SK-N-SH (cell line): ENCODE measurements around the gene BTBD16. TPM values are rescaled to one million over a fixed set of nuclear protein-coding genes. Genes with fewer than 3 reads are reported as not detected.

ENCODE experiments used
- CTCF ChIA-PET: fragments of 300-600, 350-600 bp; formaldehyde crosslinking; extraction: SDS; loops from one replicate; lab custom pipeline; 2021; lab: Yijun Ruan, JAX
- POLR2A ChIA-PET: fragments of 350-600 bp; sonication (Branson Sonifier 250); formaldehyde crosslinking; extraction: SDS; loops from one replicate; lab custom pipeline; 2020; ENCODE audit warnings: antibody characterized with exemption, inconsistent platforms; lab: Yijun Ruan, JAX
- DNase-seq: peaks from one replicate; pipeline ENCODE4 v3.0.0; 2012
- H2AFZ ChIP-seq: fragments of 200-600 bp; sonication (generic); 2 replicates; pipeline ENCODE4 v1.8.1; 2016; ENCODE audit warnings: antibody characterized with exemption, mild to moderate bottlenecking, low read depth
- H3F3A ChIP-seq: fragments of 200-600 bp; sonication (generic); replicated peaks from 2 replicates; pipeline ENCODE3; 2016; ENCODE audit warnings: antibody characterized with exemption, mild to moderate bottlenecking; ENCODE audit not compliant: insufficient read depth
- H3K27ac ChIP-seq, 2 experiments: fragments of 200-500 bp in 1 of 2; fragments of 200-600 bp in 1 of 2; sonication (Bioruptor generic) in 1 of 2; sonication (generic), shearing (Covaris generic) in 1 of 2; 2 replicates each; pipeline versions ENCODE4 v1.5.1 to v1.6.1; 2014 to 2016; ENCODE audit warnings: low read depth in 2 of 2, inconsistent platforms in 1 of 2, low read length in 1 of 2, mild to moderate bottlenecking in 1 of 2, mixed read lengths in 1 of 2
- H3K27me3 ChIP-seq: fragments of 200-600 bp; sonication (generic), shearing (Covaris generic); 2 replicates; pipeline ENCODE4 v1.6.1; 2016; ENCODE audit warnings: mixed run types; ENCODE audit not compliant: insufficient read depth
- H3K36me3 ChIP-seq, 2 experiments: fragments of 200-500 bp in 1 of 2; fragments of 200-600 bp in 1 of 2; sonication (Bioruptor generic) in 1 of 2; sonication (generic) in 1 of 2; replicated peaks in 1 of 2; 2 replicates each; pipeline versions ENCODE3 to v1.5.1; 2014 to 2016; ENCODE audit warnings: low read length in 1 of 2, mild to moderate bottlenecking in 1 of 2; ENCODE audit not compliant: insufficient read depth in 2 of 2, control insufficient read depth in 1 of 2
- H3K4me1 ChIP-seq, 2 experiments: fragments of 200-500 bp in 1 of 2; fragments of 200-600 bp in 1 of 2; sonication (Bioruptor generic) in 1 of 2; sonication (generic), shearing (Covaris generic) in 1 of 2; 2 replicates each; pipeline versions ENCODE4 v1.5.1 to v1.6.1; 2014 to 2016; ENCODE audit warnings: low read depth in 1 of 2, low read length in 1 of 2, mixed run types in 1 of 2; ENCODE audit not compliant: insufficient read depth in 2 of 2, control insufficient read depth in 1 of 2
- H3K4me2 ChIP-seq: fragments of 200-600 bp; sonication (generic), shearing (Covaris generic); 2 replicates; pipeline ENCODE4 v1.6.1; 2017; ENCODE audit warnings: mixed run types
- H3K4me3 ChIP-seq, 2 experiments: fragments of 200-500 bp in 1 of 2; fragments of 200-600 bp in 1 of 2; sonication (Bioruptor generic) in 1 of 2; sonication (generic), shearing (Covaris generic) in 1 of 2; 2 replicates each; pipeline versions ENCODE4 v1.5.1 to v1.8.1; 2014 to 2016; ENCODE audit warnings: low read depth in 2 of 2, inconsistent platforms in 1 of 2, low read length in 1 of 2, mild to moderate bottlenecking in 1 of 2, mixed read lengths in 1 of 2, moderate library complexity in 1 of 2
- H3K79me2 ChIP-seq: fragments of 200-600 bp; sonication (generic); 2 replicates; pipeline ENCODE4 v1.8.1; 2017; ENCODE audit warnings: mild to moderate bottlenecking; ENCODE audit not compliant: insufficient read depth
- H3K9ac ChIP-seq: fragments of 200-600 bp; sonication (generic); 2 replicates; pipeline ENCODE4 v1.6.1; 2017; ENCODE audit warnings: mixed run types
- H3K9me2 ChIP-seq: fragments of 200-600 bp; sonication (generic); 2 replicates; pipeline ENCODE4 v1.6.1; 2017; ENCODE audit warnings: mixed run types
- H3K9me3 ChIP-seq: fragments of 200-600 bp; sonication (generic); 2 replicates; pipeline ENCODE4 v1.6.1; 2017; ENCODE audit warnings: mixed run types, mild to moderate bottlenecking, moderate library complexity
- H4K20me1 ChIP-seq: fragments of 200-600 bp; sonication (generic); 2 replicates; pipeline ENCODE4 v1.6.1; 2017; ENCODE audit warnings: mild to moderate bottlenecking, mixed run types; ENCODE audit not compliant: insufficient read depth
- CHD2 ChIP-seq: fragments of 150-350 bp; IDR thresholded peaks from 2 replicates; pipeline ENCODE4 v1.6.1; 2018; ENCODE audit warnings: low read length; ENCODE audit not compliant: partially characterized antibody
- EP300 ChIP-seq, 2 experiments: IDR thresholded peaks; 2 replicates each; pipeline versions ENCODE4 v1.4.0 to v1.6.1; 2012; ENCODE audit warnings: borderline replicate concordance in 1 of 2, low read depth in 1 of 2, low read length in 1 of 2
- FOSL2 ChIP-seq: IDR thresholded peaks from 2 replicates; pipeline ENCODE4 v1.4.0; 2012; ENCODE audit warnings: low read depth, mild to moderate bottlenecking, moderate library complexity, borderline replicate concordance
- FOXJ3 ChIP-seq: sonication (generic); formaldehyde crosslinking; IDR thresholded peaks from 2 replicates; pipeline ENCODE4 v1.5.1; 2020; ENCODE audit warnings: mild to moderate bottlenecking, missing genetic modification reagents
- FOXM1 ChIP-seq: IDR thresholded peaks from 2 replicates; pipeline ENCODE4 v1.4.0; 2012; ENCODE audit warnings: low read depth, mild to moderate bottlenecking
- JUND ChIP-seq: IDR thresholded peaks from 2 replicates; pipeline ENCODE4 v1.4.0; 2012
- MEF2A ChIP-seq: IDR thresholded peaks from 2 replicates; pipeline ENCODE4 v1.4.0; 2012; ENCODE audit warnings: low read depth, borderline replicate concordance
- RAD21 ChIP-seq: IDR thresholded peaks from 2 replicates; pipeline ENCODE4 v1.6.1; 2012; ENCODE audit warnings: mild to moderate bottlenecking, low read length
- RCOR1 ChIP-seq: fragments of 150-350 bp; IDR thresholded peaks from 2 replicates; pipeline ENCODE4 v1.6.1; 2017; ENCODE audit warnings: antibody characterized with exemption, low read length
- RXRA ChIP-seq: IDR thresholded peaks from 2 replicates; pipeline ENCODE4 v1.4.0; 2012; ENCODE audit warnings: low read depth, mild to moderate bottlenecking, borderline replicate concordance
- SIN3A ChIP-seq: IDR thresholded peaks from 2 replicates; pipeline ENCODE4 v1.6.1; 2012; ENCODE audit warnings: low read depth, mild to moderate bottlenecking, low read length, moderate library complexity, borderline replicate concordance
- SMC3 ChIP-seq: IDR thresholded peaks from 2 replicates; pipeline ENCODE4 v1.6.1; 2012; ENCODE audit warnings: low read depth, low read length, improper control_type of control experiment
- TAF1 ChIP-seq: IDR thresholded peaks from 2 replicates; pipeline ENCODE4 v1.6.1; 2012; ENCODE audit warnings: low read depth, mild to moderate bottlenecking, low read length, moderate library complexity, borderline replicate concordance
- TCF12 ChIP-seq: IDR thresholded peaks from 2 replicates; pipeline ENCODE4 v1.4.0; 2012
- YY1 ChIP-seq: IDR thresholded peaks from 2 replicates; pipeline ENCODE4 v1.4.0; 2012; ENCODE audit warnings: low read depth, mild to moderate bottlenecking
- WGBS: methylation state at CpG from one replicate; pipeline ENCODE4 v1.1.6; 2017; ENCODE audit warnings: low lambda C conversion rate; 5-methylcytosine and 5-hydroxymethylcytosine counted together
- polyA plus RNA-seq, 3 experiments: library from polyadenylated mRNA; depleted of rRNA; stranded (reverse); fragments of >200 nt; gene quantifications; 2 replicates each; pipeline ENCODE4 v1.2.3, GENCODE V29; 2012
- TF ChIP-seq, protein P1 (sequence below): IDR thresholded peaks from 2 replicates; pipeline ENCODE4 v1.4.0; 2012; ENCODE audit warnings: low read depth, borderline replicate concordance
- TF ChIP-seq, protein P2 (sequence below): IDR thresholded peaks from 2 replicates; pipeline ENCODE4; 2012
- TF ChIP-seq, protein P3 (sequence below): IDR thresholded peaks from 2 replicates; pipeline ENCODE4 v1.6.1; 2012; ENCODE audit warnings: mild to moderate bottlenecking, low read depth, low read length, moderate library complexity
- TF ChIP-seq, protein P4 (sequence below): IDR thresholded peaks from 2 replicates; pipeline ENCODE4 v1.4.0; 2012; ENCODE audit warnings: low read depth, borderline replicate concordance
- TF ChIP-seq, protein P5 (sequence below): fragments of 150-350 bp; IDR thresholded peaks from 2 replicates; pipeline ENCODE4 v1.6.1; 2016; ENCODE audit warnings: mild to moderate bottlenecking, low read depth, low read length
- TF ChIP-seq, protein P6 (sequence below): IDR thresholded peaks from 2 replicates; pipeline ENCODE4 v1.4.0; 2012; ENCODE audit warnings: low read depth

Gene BTBD16
- polyA plus RNA-seq, 1 of the 3 experiments (the other 2 are of a cell fraction) = not detected

DNA sequence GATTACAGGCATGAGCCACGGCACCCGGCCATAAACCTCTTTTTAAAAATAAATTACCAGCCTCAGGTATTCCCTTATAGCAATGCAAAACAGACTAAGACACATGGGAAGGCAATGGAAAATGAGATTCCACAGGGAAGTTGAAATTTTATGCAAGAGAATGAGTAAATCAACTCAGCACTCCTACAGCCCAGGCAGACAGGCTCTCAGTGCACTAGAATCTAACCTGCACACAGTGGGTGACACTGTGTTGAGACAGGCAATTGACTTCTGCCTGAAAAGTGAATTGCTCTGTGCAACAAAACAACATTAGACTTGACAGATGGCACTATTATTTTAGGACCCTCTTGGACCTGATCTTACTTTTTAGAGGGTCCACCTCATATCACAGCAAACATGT lies 83.3 kb downstream of the BTBD16 start (continued):
- TF ChIP-seq, protein P1, sequence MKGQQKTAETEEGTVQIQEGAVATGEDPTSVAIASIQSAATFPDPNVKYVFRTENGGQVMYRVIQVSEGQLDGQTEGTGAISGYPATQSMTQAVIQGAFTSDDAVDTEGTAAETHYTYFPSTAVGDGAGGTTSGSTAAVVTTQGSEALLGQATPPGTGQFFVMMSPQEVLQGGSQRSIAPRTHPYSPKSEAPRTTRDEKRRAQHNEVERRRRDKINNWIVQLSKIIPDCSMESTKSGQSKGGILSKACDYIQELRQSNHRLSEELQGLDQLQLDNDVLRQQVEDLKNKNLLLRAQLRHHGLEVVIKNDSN = no peak
- TF ChIP-seq TCF12 (no peak), CHD2 (no peak), JUND (no peak), RAD21 (no peak), MEF2A (no peak)
- TF ChIP-seq, protein P2, sequence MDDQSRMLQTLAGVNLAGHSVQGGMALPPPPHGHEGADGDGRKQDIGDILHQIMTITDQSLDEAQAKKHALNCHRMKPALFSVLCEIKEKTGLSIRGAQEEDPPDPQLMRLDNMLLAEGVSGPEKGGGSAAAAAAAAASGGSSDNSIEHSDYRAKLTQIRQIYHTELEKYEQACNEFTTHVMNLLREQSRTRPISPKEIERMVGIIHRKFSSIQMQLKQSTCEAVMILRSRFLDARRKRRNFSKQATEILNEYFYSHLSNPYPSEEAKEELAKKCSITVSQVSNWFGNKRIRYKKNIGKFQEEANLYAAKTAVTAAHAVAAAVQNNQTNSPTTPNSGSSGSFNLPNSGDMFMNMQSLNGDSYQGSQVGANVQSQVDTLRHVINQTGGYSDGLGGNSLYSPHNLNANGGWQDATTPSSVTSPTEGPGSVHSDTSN = no peak
- TF ChIP-seq, protein P3, sequence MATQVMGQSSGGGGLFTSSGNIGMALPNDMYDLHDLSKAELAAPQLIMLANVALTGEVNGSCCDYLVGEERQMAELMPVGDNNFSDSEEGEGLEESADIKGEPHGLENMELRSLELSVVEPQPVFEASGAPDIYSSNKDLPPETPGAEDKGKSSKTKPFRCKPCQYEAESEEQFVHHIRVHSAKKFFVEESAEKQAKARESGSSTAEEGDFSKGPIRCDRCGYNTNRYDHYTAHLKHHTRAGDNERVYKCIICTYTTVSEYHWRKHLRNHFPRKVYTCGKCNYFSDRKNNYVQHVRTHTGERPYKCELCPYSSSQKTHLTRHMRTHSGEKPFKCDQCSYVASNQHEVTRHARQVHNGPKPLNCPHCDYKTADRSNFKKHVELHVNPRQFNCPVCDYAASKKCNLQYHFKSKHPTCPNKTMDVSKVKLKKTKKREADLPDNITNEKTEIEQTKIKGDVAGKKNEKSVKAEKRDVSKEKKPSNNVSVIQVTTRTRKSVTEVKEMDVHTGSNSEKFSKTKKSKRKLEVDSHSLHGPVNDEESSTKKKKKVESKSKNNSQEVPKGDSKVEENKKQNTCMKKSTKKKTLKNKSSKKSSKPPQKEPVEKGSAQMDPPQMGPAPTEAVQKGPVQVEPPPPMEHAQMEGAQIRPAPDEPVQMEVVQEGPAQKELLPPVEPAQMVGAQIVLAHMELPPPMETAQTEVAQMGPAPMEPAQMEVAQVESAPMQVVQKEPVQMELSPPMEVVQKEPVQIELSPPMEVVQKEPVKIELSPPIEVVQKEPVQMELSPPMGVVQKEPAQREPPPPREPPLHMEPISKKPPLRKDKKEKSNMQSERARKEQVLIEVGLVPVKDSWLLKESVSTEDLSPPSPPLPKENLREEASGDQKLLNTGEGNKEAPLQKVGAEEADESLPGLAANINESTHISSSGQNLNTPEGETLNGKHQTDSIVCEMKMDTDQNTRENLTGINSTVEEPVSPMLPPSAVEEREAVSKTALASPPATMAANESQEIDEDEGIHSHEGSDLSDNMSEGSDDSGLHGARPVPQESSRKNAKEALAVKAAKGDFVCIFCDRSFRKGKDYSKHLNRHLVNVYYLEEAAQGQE = no peak
- TF ChIP-seq, all 33 proteins: peak for 0

DNA sequence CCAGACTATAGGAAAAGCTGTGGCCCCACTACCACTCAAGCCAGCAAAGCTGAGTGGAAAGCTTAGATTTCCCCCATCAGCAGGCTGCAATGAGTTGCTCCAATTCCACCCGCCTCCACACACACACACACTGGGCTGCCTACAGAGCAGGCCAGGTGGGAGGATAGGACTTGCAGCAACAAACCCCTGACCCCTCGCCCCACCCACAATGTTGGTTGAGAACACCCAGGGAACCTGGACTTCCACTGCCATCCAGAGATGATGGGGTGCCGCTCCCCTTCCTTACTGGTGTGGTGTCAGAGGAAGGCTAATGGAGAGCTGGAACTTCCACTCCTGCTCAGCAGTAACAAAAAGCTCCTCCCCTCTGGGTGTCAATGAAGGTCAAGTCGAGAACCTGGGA lies 86.6 kb downstream of the BTBD16 start:
- H3K9ac ChIP-seq = no peak overlapping the region
- no peaks in the 10 kb centered on the region for H4K20me1 ChIP-seq
- H3K36me3 ChIP-seq = no peaks in the 10 kb centered on the region
- no peaks in the 10 kb centered on the region for H3F3A ChIP-seq
- no peaks in the 10 kb centered on the region; a peak in 1 of 4 replicates for H3K4me1 ChIP-seq
- no peak overlapping the region for H3K27ac ChIP-seq
- no peaks in the 10 kb centered on the region for H3K27me3 ChIP-seq
- CTCF ChIA-PET = interaction anchor here (1.3 to 1.5 kb wide), 2 partner anchors 11 kb away, joined by 3 read pairs; no protein-coding TSS in a partner anchor
- H3K4me2 ChIP-seq = no peak overlapping the region
- POLR2A ChIA-PET = no interaction called here
- H2AFZ ChIP-seq = no peak overlapping the region
- H3K4me3 ChIP-seq = no peak overlapping the region
- TF ChIP-seq, protein P4, sequence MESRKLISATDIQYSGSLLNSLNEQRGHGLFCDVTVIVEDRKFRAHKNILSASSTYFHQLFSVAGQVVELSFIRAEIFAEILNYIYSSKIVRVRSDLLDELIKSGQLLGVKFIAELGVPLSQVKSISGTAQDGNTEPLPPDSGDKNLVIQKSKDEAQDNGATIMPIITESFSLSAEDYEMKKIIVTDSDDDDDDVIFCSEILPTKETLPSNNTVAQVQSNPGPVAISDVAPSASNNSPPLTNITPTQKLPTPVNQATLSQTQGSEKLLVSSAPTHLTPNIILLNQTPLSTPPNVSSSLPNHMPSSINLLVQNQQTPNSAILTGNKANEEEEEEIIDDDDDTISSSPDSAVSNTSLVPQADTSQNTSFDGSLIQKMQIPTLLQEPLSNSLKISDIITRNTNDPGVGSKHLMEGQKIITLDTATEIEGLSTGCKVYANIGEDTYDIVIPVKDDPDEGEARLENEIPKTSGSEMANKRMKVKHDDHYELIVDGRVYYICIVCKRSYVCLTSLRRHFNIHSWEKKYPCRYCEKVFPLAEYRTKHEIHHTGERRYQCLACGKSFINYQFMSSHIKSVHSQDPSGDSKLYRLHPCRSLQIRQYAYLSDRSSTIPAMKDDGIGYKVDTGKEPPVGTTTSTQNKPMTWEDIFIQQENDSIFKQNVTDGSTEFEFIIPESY = no peak
- no peak for TF ChIP-seq EP300 (IDR thresholded peaks at IDR 0.05; ENCODE audit: borderline replicate concordance in 1 of 2, low read depth in 1 of 2, low read length in 1 of 2)
- TF ChIP-seq, protein P5, sequence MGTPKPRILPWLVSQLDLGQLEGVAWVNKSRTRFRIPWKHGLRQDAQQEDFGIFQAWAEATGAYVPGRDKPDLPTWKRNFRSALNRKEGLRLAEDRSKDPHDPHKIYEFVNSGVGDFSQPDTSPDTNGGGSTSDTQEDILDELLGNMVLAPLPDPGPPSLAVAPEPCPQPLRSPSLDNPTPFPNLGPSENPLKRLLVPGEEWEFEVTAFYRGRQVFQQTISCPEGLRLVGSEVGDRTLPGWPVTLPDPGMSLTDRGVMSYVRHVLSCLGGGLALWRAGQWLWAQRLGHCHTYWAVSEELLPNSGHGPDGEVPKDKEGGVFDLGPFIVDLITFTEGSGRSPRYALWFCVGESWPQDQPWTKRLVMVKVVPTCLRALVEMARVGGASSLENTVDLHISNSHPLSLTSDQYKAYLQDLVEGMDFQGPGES = no peak
- TF ChIP-seq RCOR1 = no peak
- no peak for TF ChIP-seq FOSL2
- TF ChIP-seq YY1 = no peak
- TF ChIP-seq TAF1 = no peak
- no peak for TF ChIP-seq FOXJ3 (CRISPR knock-in tag)
- TF ChIP-seq FOXM1 = no peak
- TF ChIP-seq, protein P6, sequence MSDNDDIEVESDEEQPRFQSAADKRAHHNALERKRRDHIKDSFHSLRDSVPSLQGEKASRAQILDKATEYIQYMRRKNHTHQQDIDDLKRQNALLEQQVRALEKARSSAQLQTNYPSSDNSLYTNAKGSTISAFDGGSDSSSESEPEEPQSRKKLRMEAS = no peak
- TF ChIP-seq SIN3A = no peak
- TF ChIP-seq RXRA = no peak
- no peak for TF ChIP-seq MEF2A
- TF ChIP-seq SMC3 = no peak
- 46% methylated on average over 2 of the region's 4 CpGs for WGBS
- H3K9me3 ChIP-seq = no peaks in the 10 kb centered on the region
- no peaks in the 10 kb centered on the region for H3K9me2 ChIP-seq
- no peaks in the 10 kb centered on the region for H3K79me2 ChIP-seq
- DNase-seq = no peak
